Measurements from ENCODE around the gene ZFAND3.

ZFAND3 gene

DNA sequence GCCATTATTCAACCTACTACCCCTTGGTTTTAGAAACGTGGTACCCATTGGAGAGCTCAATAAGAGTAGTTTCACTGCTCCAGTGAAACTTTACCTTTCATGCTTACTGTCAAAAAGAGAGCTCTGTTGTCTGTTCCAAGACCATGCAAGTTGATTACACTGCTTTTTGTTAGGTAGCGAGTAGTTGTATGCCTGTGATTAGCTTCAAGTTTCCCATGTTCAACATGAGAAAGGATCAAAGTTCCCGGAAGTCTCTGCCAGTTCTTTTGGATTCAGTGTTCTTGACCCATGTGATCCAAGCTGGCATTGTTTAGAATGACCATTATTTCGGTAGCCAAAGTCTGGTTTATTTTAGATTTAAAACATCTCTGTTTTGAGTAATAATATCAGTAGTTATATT is 107.1 kb downstream of the ZFAND3 start:
- Histone ChIP-seq H3K27me3 (ENCODE audit: insufficient read depth, insufficient read length) (no peaks in the 10 kb centered on the region), H3K4me1 (ENCODE audit: insufficient read depth, insufficient read length) (no peaks in the 10 kb centered on the region), H3K9me3 (ENCODE audit: insufficient read depth, low read length) (no peaks in the 10 kb centered on the region), H3K9ac (ENCODE audit: insufficient read length, low read depth) (no peak overlapping the region), H3K4me3 (ENCODE audit: insufficient read length, low read depth) (no peak overlapping the region), H3K36me3 (ENCODE audit: insufficient read depth, insufficient read length, low read length) (no peaks in the 10 kb centered on the region)
- no peak for DNase-seq (ENCODE audit: low read depth, low spot score)
- no peak for TF ChIP-seq SUZ12 (IDR thresholded peaks at IDR 0.05; ENCODE audit: extremely low read depth, insufficient read depth, insufficient read length)
- TF ChIP-seq YY1 (IDR thresholded peaks at IDR 0.05; ENCODE audit: insufficient read depth, insufficient read length): no peak
- TF ChIP-seq ZNF274 (IDR thresholded peaks at IDR 0.05; ENCODE audit: low read depth, low read length): no peak

DNA sequence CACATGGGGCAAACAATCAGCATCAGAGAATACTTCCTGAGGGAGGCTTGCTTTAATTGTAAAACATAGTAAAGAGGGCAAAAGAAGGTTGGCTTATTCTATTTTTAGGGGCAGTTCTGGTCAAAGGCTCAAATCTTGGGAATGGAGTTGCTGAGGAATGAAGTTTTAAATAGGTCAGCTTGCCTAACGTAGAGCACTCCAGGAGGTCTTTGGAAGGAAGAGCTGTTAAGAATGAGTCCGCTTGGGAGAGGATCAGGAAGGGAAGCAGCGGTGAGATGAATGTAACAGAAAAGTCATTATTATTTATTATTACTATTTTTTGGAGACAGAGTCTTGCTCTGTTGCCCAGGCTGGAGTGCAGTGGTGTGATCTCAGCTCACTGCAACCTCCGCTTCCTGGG is 108.7 kb downstream of the ZFAND3 start:
- Histone ChIP-seq H3K4me1 (ENCODE audit: insufficient read depth, insufficient read length) (no peaks in the 10 kb centered on the region), H3K4me3 (ENCODE audit: insufficient read length, low read depth) (no peak overlapping the region), H3K27me3 (ENCODE audit: insufficient read depth, insufficient read length) (no peaks in the 10 kb centered on the region), H3K9ac (ENCODE audit: insufficient read length, low read depth) (no peak overlapping the region), H3K9me3 (ENCODE audit: insufficient read depth, low read length) (no peaks in the 10 kb centered on the region), H3K36me3 (ENCODE audit: insufficient read depth, insufficient read length, low read length) (no peaks in the 10 kb centered on the region)
- no peak for TF ChIP-seq ZNF274 (IDR thresholded peaks at IDR 0.05; ENCODE audit: low read depth, low read length)
- TF ChIP-seq SUZ12 (IDR thresholded peaks at IDR 0.05; ENCODE audit: extremely low read depth, insufficient read depth, insufficient read length): no peak
- TF ChIP-seq YY1 (IDR thresholded peaks at IDR 0.05; ENCODE audit: insufficient read depth, insufficient read length): no peak
- no peak for DNase-seq (ENCODE audit: low read depth, low spot score)

DNA sequence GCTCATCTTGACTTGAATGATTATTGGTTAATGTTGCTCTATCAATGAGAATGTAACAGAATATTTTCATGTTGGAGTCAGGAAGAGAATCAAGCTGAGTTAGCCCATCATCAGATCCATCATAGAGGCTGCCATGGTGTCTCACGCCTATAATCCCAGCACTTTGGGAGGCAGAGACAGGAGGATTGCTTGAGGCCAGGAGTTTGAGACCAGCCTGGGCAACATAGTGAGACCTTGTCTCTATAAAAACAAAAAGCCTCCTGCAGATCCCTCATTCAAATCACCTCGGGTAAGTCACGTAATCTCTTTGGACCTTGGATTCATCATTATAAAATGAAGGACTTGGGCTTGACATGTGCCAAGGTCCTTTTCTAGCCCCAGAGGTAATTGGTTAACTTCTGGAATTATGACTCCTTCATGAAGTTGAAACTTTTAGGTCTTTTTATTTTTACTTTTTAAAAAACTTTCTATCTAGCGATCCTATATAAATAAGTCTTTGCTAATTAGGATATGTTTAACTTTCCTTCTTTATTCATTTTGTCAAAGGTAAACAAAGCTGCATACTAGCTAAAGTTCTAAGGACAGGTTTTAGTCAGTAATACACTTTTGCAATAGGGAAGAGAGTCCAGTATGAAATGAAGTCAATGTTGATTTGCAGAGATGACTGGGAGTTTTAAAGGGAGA is 110.9 kb downstream of the ZFAND3 start:
- no peaks in the 10 kb centered on the region for H3K36me3 ChIP-seq (ENCODE audit: insufficient read depth, insufficient read length, low read length)
- H3K9ac ChIP-seq (ENCODE audit: insufficient read length, low read depth): no peak overlapping the region
- H3K4me3 ChIP-seq (ENCODE audit: insufficient read length, low read depth): no peak overlapping the region
- H3K27me3 ChIP-seq (ENCODE audit: insufficient read depth, insufficient read length): no peaks in the 10 kb centered on the region
- no peak for TF ChIP-seq YY1 (IDR thresholded peaks at IDR 0.05; ENCODE audit: insufficient read depth, insufficient read length)
- no peak for TF ChIP-seq SUZ12 (IDR thresholded peaks at IDR 0.05; ENCODE audit: extremely low read depth, insufficient read depth, insufficient read length)
- TF ChIP-seq ZNF274 (IDR thresholded peaks at IDR 0.05; ENCODE audit: low read depth, low read length): no peak
- no peaks in the 10 kb centered on the region for H3K9me3 ChIP-seq (ENCODE audit: insufficient read depth, low read length)
- no peaks in the 10 kb centered on the region for H3K4me1 ChIP-seq (ENCODE audit: insufficient read depth, insufficient read length)
- no peak for DNase-seq (ENCODE audit: low read depth, low spot score)

DNA sequence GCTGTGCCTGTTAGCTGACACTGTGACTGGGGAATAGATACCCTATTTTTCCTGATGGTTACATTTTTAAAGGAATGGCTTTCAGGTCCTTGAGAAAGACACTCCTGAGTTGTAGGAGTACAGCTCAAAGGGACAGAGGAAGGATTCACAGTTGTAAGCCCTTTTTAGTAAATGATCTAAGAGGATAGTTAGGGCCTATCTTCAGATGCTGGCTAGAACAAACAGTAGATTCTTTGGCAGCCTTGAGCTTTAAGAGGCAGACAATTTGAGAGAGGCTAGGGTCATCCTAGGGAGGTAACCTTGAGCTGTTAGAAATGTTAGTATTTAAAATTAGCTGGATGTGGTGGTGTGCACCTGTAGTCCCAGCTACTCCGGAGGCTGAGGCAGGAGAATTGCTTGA is 111.5 kb downstream of the ZFAND3 start:
- no peak for TF ChIP-seq YY1 (IDR thresholded peaks at IDR 0.05; ENCODE audit: insufficient read depth, insufficient read length)
- no peak for TF ChIP-seq SUZ12 (IDR thresholded peaks at IDR 0.05; ENCODE audit: extremely low read depth, insufficient read depth, insufficient read length)
- no peak for TF ChIP-seq ZNF274 (IDR thresholded peaks at IDR 0.05; ENCODE audit: low read depth, low read length)
- no peaks in the 10 kb centered on the region for H3K36me3 ChIP-seq (ENCODE audit: insufficient read depth, insufficient read length, low read length)
- H3K9me3 ChIP-seq (ENCODE audit: insufficient read depth, low read length): no peaks in the 10 kb centered on the region
- no peaks in the 10 kb centered on the region for H3K4me1 ChIP-seq (ENCODE audit: insufficient read depth, insufficient read length)
- H3K27me3 ChIP-seq (ENCODE audit: insufficient read depth, insufficient read length): no peaks in the 10 kb centered on the region
- H3K4me3 ChIP-seq (ENCODE audit: insufficient read length, low read depth): no peak overlapping the region
- no peak for DNase-seq (ENCODE audit: low read depth, low spot score)
- no peak overlapping the region for H3K9ac ChIP-seq (ENCODE audit: insufficient read length, low read depth)

DNA sequence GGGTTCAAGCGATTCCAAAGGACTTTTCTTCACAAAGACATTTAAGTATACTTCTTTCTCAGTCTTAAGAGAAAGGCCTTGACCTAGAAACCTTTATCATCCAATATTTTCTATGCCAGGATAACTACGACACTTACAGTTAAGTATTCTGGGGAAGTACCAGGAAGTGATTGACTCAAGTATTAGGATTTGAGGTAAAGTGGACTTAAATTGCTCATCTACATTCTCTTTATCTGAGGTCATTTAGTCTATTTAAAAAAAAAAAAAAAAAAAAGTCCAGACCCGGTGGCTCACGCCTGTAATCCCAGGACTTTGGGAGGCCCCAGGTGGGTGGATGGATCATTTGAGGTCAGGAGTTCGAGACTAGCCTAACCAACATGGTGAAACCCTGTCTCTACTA is 114.7 kb downstream of the ZFAND3 start:
- Histone ChIP-seq H3K9me3 (ENCODE audit: insufficient read depth, low read length) (no peaks in the 10 kb centered on the region), H3K36me3 (ENCODE audit: insufficient read depth, insufficient read length, low read length) (no peaks in the 10 kb centered on the region), H3K9ac (ENCODE audit: insufficient read length, low read depth) (no peak overlapping the region), H3K4me3 (ENCODE audit: insufficient read length, low read depth) (no peak overlapping the region), H3K27me3 (ENCODE audit: insufficient read depth, insufficient read length) (no peaks in the 10 kb centered on the region), H3K4me1 (ENCODE audit: insufficient read depth, insufficient read length) (no peaks in the 10 kb centered on the region)
- TF ChIP-seq YY1 (IDR thresholded peaks at IDR 0.05; ENCODE audit: insufficient read depth, insufficient read length) (no peak), SUZ12 (IDR thresholded peaks at IDR 0.05; ENCODE audit: extremely low read depth, insufficient read depth, insufficient read length) (no peak), ZNF274 (IDR thresholded peaks at IDR 0.05; ENCODE audit: low read depth, low read length) (no peak)
- DNase-seq (ENCODE audit: low read depth, low spot score): no peak

DNA sequence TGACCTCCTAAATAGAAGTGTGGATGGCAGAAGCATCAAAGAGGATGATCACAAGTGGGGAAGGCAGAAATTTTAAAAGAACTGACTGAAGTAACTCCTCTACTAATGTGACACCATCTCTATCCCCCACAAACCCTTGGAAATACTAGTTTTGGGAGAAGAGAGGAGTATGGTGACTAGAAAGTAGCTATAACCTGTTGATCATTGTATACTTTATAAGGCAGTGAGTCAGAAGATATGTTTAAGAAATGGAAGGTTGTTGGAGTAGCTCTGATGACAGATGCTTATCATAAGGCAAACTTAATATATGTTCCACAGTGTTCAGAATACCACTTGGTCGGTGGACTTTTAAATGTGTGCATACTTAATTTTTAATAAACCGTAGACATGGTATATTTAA is 116.6 kb downstream of the ZFAND3 start:
- no peaks in the 10 kb centered on the region for H3K27me3 ChIP-seq (ENCODE audit: insufficient read depth, insufficient read length)
- H3K9ac ChIP-seq (ENCODE audit: insufficient read length, low read depth): no peak overlapping the region
- no peak overlapping the region for H3K4me3 ChIP-seq (ENCODE audit: insufficient read length, low read depth)

DNA sequence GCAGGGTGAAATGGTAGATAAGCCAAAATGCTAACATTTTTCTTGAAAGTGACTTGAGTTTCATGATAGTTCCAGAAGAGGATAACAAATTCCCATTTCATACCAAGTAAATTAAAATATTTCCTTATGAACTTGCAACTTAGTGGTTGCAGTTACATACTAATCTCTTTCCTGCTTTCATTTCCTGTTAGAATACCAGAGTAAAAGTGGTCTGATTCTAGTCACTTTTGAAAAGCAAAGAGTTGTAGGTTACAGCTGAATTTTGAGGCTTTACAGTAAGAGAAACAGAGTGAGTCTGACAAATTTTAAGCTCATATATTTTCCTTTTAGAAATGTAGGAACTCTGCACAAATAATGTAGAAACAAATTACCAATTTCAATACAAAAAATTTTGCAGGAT is 117.4 kb downstream of the ZFAND3 start:
- no peaks in the 10 kb centered on the region for H3K36me3 ChIP-seq (ENCODE audit: insufficient read depth, insufficient read length, low read length)
- DNase-seq (ENCODE audit: low read depth, low spot score): no peak
- no peak overlapping the region for H3K4me3 ChIP-seq (ENCODE audit: insufficient read length, low read depth)
- no peaks in the 10 kb centered on the region for H3K9me3 ChIP-seq (ENCODE audit: insufficient read depth, low read length)
- H3K9ac ChIP-seq (ENCODE audit: insufficient read length, low read depth): no peak overlapping the region
- TF ChIP-seq ZNF274 (IDR thresholded peaks at IDR 0.05; ENCODE audit: low read depth, low read length): no peak
- TF ChIP-seq YY1 (IDR thresholded peaks at IDR 0.05; ENCODE audit: insufficient read depth, insufficient read length): no peak
- TF ChIP-seq SUZ12 (IDR thresholded peaks at IDR 0.05; ENCODE audit: extremely low read depth, insufficient read depth, insufficient read length): no peak
- no peaks in the 10 kb centered on the region for H3K27me3 ChIP-seq (ENCODE audit: insufficient read depth, insufficient read length)
- H3K4me1 ChIP-seq (ENCODE audit: insufficient read depth, insufficient read length): no peaks in the 10 kb centered on the region

More for the DNA sequence above, 116.6 kb downstream of the ZFAND3 start:
- no peak for DNase-seq (ENCODE audit: low read depth, low spot score)
- no peaks in the 10 kb centered on the region for H3K36me3 ChIP-seq (ENCODE audit: insufficient read depth, insufficient read length, low read length)
- no peaks in the 10 kb centered on the region for H3K9me3 ChIP-seq (ENCODE audit: insufficient read depth, low read length)
- H3K4me1 ChIP-seq (ENCODE audit: insufficient read depth, insufficient read length): no peaks in the 10 kb centered on the region
- TF ChIP-seq ZNF274 (IDR thresholded peaks at IDR 0.05; ENCODE audit: low read depth, low read length) (no peak), SUZ12 (IDR thresholded peaks at IDR 0.05; ENCODE audit: extremely low read depth, insufficient read depth, insufficient read length) (no peak), YY1 (IDR thresholded peaks at IDR 0.05; ENCODE audit: insufficient read depth, insufficient read length) (no peak)

Data from NT2/D1 (cell line).